Measurements from ENCODE around the gene FASN. TPM values are rescaled to one million over a fixed set of nuclear protein-coding genes. Genes with fewer than 3 reads are reported as not detected.

FASN gene
- total RNA-seq, 1 experiment from 2014 or later, result 433 TPM

DNA sequence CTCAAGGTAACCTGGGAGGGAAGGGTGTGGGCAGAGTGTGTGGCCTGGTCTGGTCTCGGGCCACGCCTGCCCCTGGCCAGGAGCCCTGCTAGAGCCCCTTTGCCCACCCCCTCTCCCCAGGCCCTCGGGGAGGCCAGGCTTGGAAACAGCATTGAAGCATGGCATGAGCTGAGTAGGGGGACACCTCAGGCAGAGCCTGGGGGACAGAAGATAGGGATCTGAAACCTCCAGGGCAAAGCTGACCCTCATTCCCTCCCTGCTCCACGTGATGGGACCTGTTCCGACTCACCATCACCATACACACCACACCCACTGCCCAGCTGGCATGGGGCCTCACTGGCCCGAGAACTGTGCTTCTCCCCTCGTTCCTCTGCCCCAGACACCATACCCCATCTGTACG, 48.9 kb downstream of the FASN start:
- Histone ChIP-seq H4K5ac (ENCODE audit: insufficient read length, low read depth, low read length) (no peak overlapping the region), H3K18ac (ENCODE audit: insufficient read length, low read depth, low read length) (no peak overlapping the region), H3K4ac (ENCODE audit: low read depth, low read length) (no peak overlapping the region), H3K4me1 (ENCODE audit: insufficient read depth, low read length) (no peaks in the 10 kb centered on the region), H2AFZ (ENCODE audit: low read length) (no peak overlapping the region), H3K23me2 (ENCODE audit: insufficient read length, low read depth, low read length, poor library complexity, severe bottlenecking) (no peaks in the 10 kb centered on the region), H2BK15ac (ENCODE audit: low read depth, low read length) (no peak overlapping the region), H2BK5ac (ENCODE audit: insufficient read length, low read length) (no peak overlapping the region), H3K14ac (ENCODE audit: insufficient read depth, low read length) (no peak overlapping the region), H3T11ph (ENCODE audit: low read length) (no peak overlapping the region), H4K8ac (replicated peaks; ENCODE audit: insufficient read length, low read depth, low read length) (no peak overlapping the region), H4K20me1 (ENCODE audit: control insufficient read depth, insufficient read depth, insufficient read length) (no peaks in the 10 kb centered on the region), H3K9me3 (ENCODE audit: control insufficient read depth, low read depth, low read length) (no peaks in the 10 kb centered on the region), H2BK120ac (ENCODE audit: low read depth, low read length, poor library complexity, severe bottlenecking) (no peak overlapping the region), H3K56ac (ENCODE audit: insufficient read length, low read depth, low read length) (no peak overlapping the region), H3K79me1 (ENCODE audit: insufficient read depth, low read depth, low read length, poor library complexity, severe bottlenecking) (peaks cover 2% of the 10 kb centered on the region), H3K9ac (ENCODE audit: extremely low read depth, insufficient read length, low read length) (no peak overlapping the region), H3K27ac (ENCODE audit: insufficient read length, low read depth, low read length) (no peak overlapping the region), H2AK5ac (ENCODE audit: insufficient read length, low read length) (no peak overlapping the region), H2BK20ac (ENCODE audit: low read depth, low read length, poor library complexity, severe bottlenecking) (no peak overlapping the region), H4K91ac (ENCODE audit: insufficient read length, low read depth, low read length) (no peak overlapping the region), H3K27me3 (ENCODE audit: insufficient read depth, low read length) (no peaks in the 10 kb centered on the region), H3K23ac (ENCODE audit: insufficient read length, low read depth, low read length) (no peak overlapping the region), H3K79me2 (ENCODE audit: insufficient read depth, low read length) (no peaks in the 10 kb centered on the region), H3K4me2 (ENCODE audit: insufficient read depth, insufficient read length, low read length) (no peak overlapping the region), H2BK12ac (ENCODE audit: insufficient read length, low read depth, low read length) (no peak overlapping the region)
- no peak overlapping the region for H3K27ac Mint-ChIP-seq
- no peaks in the 10 kb centered on the region; the same call in 1 of the 2 replicates for H3K27me3 Mint-ChIP-seq (ENCODE audit: low read depth)
- peaks cover 6 to 28% (median 25%) of the 10 kb centered on the region in 3 experiments; a peak in 6 of 7 replicates for H3K36me3 Mint-ChIP-seq (ENCODE audit: insufficient read depth in 1 of 3, low read depth in 3 of 3)
- no CpG with 5 or more reads among the region's 8 CpGs for WGBS (ENCODE audit: extremely low coverage, insufficient read length, low lambda C conversion rate)
- H3K9me3 Mint-ChIP-seq, result no peaks in the 10 kb centered on the region
- peaks cover 0 to 13% of the 10 kb centered on the region in 2 experiments; a peak in 2 of 4 replicates for H3K4me1 Mint-ChIP-seq
- H3K4me3 Mint-ChIP-seq, result peak overlapping the region; percentile 10 to 53; a peak in 1 of 5 replicates
- TF ChIP-seq, protein P1, sequence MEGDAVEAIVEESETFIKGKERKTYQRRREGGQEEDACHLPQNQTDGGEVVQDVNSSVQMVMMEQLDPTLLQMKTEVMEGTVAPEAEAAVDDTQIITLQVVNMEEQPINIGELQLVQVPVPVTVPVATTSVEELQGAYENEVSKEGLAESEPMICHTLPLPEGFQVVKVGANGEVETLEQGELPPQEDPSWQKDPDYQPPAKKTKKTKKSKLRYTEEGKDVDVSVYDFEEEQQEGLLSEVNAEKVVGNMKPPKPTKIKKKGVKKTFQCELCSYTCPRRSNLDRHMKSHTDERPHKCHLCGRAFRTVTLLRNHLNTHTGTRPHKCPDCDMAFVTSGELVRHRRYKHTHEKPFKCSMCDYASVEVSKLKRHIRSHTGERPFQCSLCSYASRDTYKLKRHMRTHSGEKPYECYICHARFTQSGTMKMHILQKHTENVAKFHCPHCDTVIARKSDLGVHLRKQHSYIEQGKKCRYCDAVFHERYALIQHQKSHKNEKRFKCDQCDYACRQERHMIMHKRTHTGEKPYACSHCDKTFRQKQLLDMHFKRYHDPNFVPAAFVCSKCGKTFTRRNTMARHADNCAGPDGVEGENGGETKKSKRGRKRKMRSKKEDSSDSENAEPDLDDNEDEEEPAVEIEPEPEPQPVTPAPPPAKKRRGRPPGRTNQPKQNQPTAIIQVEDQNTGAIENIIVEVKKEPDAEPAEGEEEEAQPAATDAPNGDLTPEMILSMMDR (conservative IDR thresholded peaks at IDR 0.05), result no peak
- DNase-seq, result no peak

All from H9 (cell line).